GM19455 (cell line): Measurements from ENCODE around the gene GNG10.
"Not testable (repeated sequence)": the region's sequence is repeated elsewhere in the genome, so short reads cannot be mapped to it uniquely, and the experiment has no call there.

ENCODE experiments used
- ATAC-seq: cut with Tn5 transposase; IDR thresholded peaks from one replicate; pipeline ENCODE4 v1.9.1; 2021; ENCODE audit not compliant: unreplicated experiment

GNG10 gene

GRCh38 chr9:111648066-111648465 lies 13.3 kb upstream of the GNG10 start:
- ATAC-seq, result no peak

GRCh38 chr9:111649016-111649415 lies 12.4 kb upstream of the GNG10 start:
- ATAC-seq, result no peak

GRCh38 chr9:111657051-111657450 lies 4.4 kb upstream of the GNG10 start:
- ATAC-seq, result no peak

- no peak for ATAC-seq
Measured at GRCh38 chr9:111658943-111659342, 2.5 kb upstream of the GNG10 start.

GRCh38 chr9:111659691-111660090 lies 1.7 kb upstream of the GNG10 start:
- ATAC-seq, result no peak

GRCh38 chr9:111661802-111662521 lies 557 bp downstream of the GNG10 start:
- peak; percentile 33 for ATAC-seq

GRCh38 chr9:111662576-111663300 lies 1.3 kb downstream of the GNG10 start:
- peak; percentile 2 for ATAC-seq

GRCh38 chr9:111663301-111663823 lies 2.0 kb downstream of the GNG10 start:
- no peak for ATAC-seq

- no peak for ATAC-seq
Measured at GRCh38 chr9:111668026-111668573, 6.7 kb downstream of the GNG10 start.

- not testable (repeated sequence) for ATAC-seq
Measured at GRCh38 chr9:111668601-111669000, 7.2 kb downstream of the GNG10 start.

GRCh38 chr9:111674319-111674718 lies 12.9 kb downstream of the GNG10 start:
- ATAC-seq, result no peak

- ATAC-seq, result no peak
Measured at GRCh38 chr9:111676116-111676515, 14.7 kb downstream of the GNG10 start.

- no peak for ATAC-seq
Measured at GRCh38 chr9:111678293-111678692, 16.9 kb downstream of the GNG10 start.

- no peak for ATAC-seq
Measured at GRCh38 chr9:111679199-111679598, 17.8 kb downstream of the GNG10 start.

GRCh38 chr9:111683392-111683791 lies 22.0 kb downstream of the GNG10 start:
- ATAC-seq, result no peak

- ATAC-seq, result no peak
Measured at GRCh38 chr9:111691672-111692329, 30.4 kb downstream of the GNG10 start.

GRCh38 chr9:111696796-111697195 lies 35.4 kb downstream of the GNG10 start:
- no peak for ATAC-seq

- ATAC-seq, result no peak
Measured at GRCh38 chr9:111700776-111701175, 39.4 kb downstream of the GNG10 start.

- ATAC-seq, result no peak
Measured at GRCh38 chr9:111704503-111704902, 43.1 kb downstream of the GNG10 start.

GRCh38 chr9:111711548-111711947 lies 50.1 kb downstream of the GNG10 start:
- no peak for ATAC-seq

- no peak for ATAC-seq
Measured at GRCh38 chr9:111712369-111712768, 51.0 kb downstream of the GNG10 start.
